H1 (cell line): ENCODE measurements around the gene C6orf52.

Source experiments
- HDAC6 ChIP-seq: IDR thresholded peaks from one replicate; pipeline ENCODE4 v1.7.1; 2012; ENCODE audit warnings: low read depth, mild to moderate bottlenecking, inconsistent platforms, low read length, moderate library complexity
- JUND ChIP-seq: IDR thresholded peaks from 2 replicates; pipeline ENCODE4 v1.6.1; 2011; ENCODE audit warnings: mild to moderate bottlenecking, improper control_type of control experiment, low read length
- KDM1A ChIP-seq: fragments of 200-600, 300-600 bp; sonication (generic); IDR thresholded peaks from 2 replicates; pipeline ENCODE4 v1.7.1; 2016; ENCODE audit warnings: mild to moderate bottlenecking, low read length, borderline replicate concordance
- MAFK ChIP-seq: IDR thresholded peaks from 2 replicates; pipeline ENCODE4 v1.6.1; 2012; ENCODE audit warnings: low read depth, mild to moderate bottlenecking, improper control_type of control experiment, low read length
- PHF8 ChIP-seq: fragments of 200-600 bp; sonication (generic); conservative IDR thresholded peaks from 2 replicates; pipeline ENCODE4 v1.7.1; 2012; ENCODE audit warnings: low read depth, mild to moderate bottlenecking, inconsistent platforms, low read length, moderate library complexity
- POLR2A ChIP-seq, 2 experiments: IDR thresholded peaks; 1 replicate in 1 of 2; 2 replicates in 1 of 2; pipeline ENCODE4 v1.6.1; 2011; ENCODE audit warnings: low read depth in 2 of 2, low read length in 2 of 2, mild to moderate bottlenecking in 2 of 2; ENCODE audit errors: control extremely low read depth in 1 of 2
- RXRA ChIP-seq: IDR thresholded peaks from 2 replicates; pipeline ENCODE4 v1.6.1; 2011; ENCODE audit warnings: low read depth, mild to moderate bottlenecking, low read length, moderate library complexity; ENCODE audit not compliant: insufficient read depth
- ZNF274 ChIP-seq: IDR thresholded peaks from 2 replicates; pipeline ENCODE4 v1.7.0; 2012; ENCODE audit warnings: low read length, borderline replicate concordance; ENCODE audit errors: extremely low read depth
- TF ChIP-seq, protein P1 (sequence below), 3 experiments: IDR thresholded peaks; 1 replicate in 2 of 3; 2 replicates in 1 of 3; pipeline versions ENCODE4 v1.5.1 to v1.6.1; 2011; ENCODE audit warnings: low read length in 3 of 3, mild to moderate bottlenecking in 3 of 3, inconsistent platforms in 2 of 3, low read depth in 1 of 3, moderate library complexity in 1 of 3; ENCODE audit not compliant: insufficient read depth in 1 of 3; ENCODE audit errors: control extremely low read depth in 1 of 3

DNA sequence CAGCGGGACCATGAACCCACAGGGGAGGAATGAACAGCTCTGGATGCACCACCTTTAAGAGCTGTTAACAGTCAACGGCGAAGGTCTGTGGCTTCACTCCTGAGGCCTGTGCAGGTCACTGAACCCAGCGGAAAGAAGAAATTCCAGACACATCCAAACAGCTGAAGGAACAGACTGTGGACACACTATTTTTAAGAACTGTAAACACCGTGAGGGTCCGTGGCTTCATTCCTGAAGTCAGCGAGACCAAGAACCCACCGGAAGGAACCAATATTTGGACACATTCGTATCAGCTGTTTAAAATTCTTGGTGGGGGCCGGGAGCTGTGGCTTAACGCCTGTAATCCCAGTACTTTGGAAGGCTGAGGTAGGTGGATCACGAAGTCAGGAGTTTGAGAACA, 47.8 kb upstream of the C6orf52 start:
- no peak for TF ChIP-seq POLR2A (IDR thresholded peaks at IDR 0.05; ENCODE audit: control extremely low read depth in 1 of 2, low read depth in 2 of 2, low read length in 2 of 2)
- TF ChIP-seq PHF8: no peak
- TF ChIP-seq, protein P1, sequence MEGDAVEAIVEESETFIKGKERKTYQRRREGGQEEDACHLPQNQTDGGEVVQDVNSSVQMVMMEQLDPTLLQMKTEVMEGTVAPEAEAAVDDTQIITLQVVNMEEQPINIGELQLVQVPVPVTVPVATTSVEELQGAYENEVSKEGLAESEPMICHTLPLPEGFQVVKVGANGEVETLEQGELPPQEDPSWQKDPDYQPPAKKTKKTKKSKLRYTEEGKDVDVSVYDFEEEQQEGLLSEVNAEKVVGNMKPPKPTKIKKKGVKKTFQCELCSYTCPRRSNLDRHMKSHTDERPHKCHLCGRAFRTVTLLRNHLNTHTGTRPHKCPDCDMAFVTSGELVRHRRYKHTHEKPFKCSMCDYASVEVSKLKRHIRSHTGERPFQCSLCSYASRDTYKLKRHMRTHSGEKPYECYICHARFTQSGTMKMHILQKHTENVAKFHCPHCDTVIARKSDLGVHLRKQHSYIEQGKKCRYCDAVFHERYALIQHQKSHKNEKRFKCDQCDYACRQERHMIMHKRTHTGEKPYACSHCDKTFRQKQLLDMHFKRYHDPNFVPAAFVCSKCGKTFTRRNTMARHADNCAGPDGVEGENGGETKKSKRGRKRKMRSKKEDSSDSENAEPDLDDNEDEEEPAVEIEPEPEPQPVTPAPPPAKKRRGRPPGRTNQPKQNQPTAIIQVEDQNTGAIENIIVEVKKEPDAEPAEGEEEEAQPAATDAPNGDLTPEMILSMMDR (IDR thresholded peaks at IDR 0.05; ENCODE audit: control extremely low read depth in 1 of 3, insufficient read depth in 1 of 3, low read depth in 1 of 3, low read length in 3 of 3): no peak
- no peak for TF ChIP-seq ZNF274
- TF ChIP-seq JUND: no peak
- TF ChIP-seq MAFK: no peak
- TF ChIP-seq KDM1A: no peak
- no peak for TF ChIP-seq HDAC6
- TF ChIP-seq RXRA: no peak
